ENCODE measurements around the gene PPP1R14B.

DNA sequence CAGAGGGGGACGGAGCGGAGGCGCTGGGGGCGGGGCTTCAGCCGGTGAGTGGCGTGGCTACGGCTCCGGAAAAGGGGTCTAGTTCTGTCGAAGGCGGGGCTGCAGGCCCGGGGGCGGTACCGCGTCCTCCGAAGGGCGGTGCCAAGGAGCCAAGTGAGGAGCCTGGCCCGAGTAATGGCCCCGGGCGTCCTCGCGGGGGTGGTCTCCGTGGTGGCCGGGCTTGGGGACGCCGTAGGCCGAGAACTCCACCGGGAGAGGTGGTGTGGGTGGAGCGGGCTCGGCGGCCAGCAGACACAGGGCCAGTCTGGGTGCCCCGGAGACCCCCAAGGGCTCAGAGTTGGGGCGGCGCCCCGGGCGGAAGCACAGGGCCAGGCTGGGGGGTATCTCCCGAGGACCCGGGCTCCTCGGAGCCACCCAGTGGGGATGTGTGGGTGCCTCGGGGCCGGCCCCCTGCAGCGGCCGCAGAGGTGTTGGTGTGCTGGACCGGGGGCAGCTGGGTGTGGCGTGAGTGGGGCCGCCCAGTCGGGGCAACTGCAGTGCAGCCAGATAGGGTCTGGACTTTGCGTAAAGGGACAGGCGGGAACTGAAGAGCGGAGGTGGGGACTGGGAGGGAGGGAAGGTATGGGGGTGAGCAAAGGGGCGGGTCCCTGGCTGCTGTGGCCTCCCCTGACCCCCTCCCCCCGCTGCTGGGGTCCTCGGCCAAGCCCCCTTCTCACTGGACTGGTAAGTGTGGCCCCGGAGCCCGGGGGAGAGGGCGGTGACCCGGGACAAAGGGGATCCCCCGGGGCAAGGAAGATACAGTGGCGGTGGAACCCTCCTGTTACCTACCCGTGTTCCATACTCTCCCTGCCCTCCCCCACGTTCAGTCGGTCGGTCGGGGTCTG lies 5.0 kb downstream of the PPP1R14B start:
- TF ChIP-seq, protein P1, sequence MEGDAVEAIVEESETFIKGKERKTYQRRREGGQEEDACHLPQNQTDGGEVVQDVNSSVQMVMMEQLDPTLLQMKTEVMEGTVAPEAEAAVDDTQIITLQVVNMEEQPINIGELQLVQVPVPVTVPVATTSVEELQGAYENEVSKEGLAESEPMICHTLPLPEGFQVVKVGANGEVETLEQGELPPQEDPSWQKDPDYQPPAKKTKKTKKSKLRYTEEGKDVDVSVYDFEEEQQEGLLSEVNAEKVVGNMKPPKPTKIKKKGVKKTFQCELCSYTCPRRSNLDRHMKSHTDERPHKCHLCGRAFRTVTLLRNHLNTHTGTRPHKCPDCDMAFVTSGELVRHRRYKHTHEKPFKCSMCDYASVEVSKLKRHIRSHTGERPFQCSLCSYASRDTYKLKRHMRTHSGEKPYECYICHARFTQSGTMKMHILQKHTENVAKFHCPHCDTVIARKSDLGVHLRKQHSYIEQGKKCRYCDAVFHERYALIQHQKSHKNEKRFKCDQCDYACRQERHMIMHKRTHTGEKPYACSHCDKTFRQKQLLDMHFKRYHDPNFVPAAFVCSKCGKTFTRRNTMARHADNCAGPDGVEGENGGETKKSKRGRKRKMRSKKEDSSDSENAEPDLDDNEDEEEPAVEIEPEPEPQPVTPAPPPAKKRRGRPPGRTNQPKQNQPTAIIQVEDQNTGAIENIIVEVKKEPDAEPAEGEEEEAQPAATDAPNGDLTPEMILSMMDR (conservative IDR thresholded peaks at IDR 0.05): no peak
- no peak for TF ChIP-seq ZFX (IDR thresholded peaks at IDR 0.05)

Measured in C4-2B (cell line).